A673 (cell line): ENCODE measurements around the gene DCANP1. TPM values are rescaled to one million over a fixed set of nuclear protein-coding genes. Genes with fewer than 3 reads are reported as not detected.

Source experiments
- BruUV-seq: library from RNA; stranded (reverse); fragments of 400-500 nt; replicated peaks from 2 replicates; lab custom pipeline; 2021; lab: Mats Ljungman, UMichigan
- CTCF ChIA-PET: fragments of 300-600 bp; sonication (Branson Sonifier 250); formaldehyde crosslinking; loops from one replicate; lab custom pipeline; 2022; ENCODE audit warnings: antibody characterized with exemption; lab: Charles Lee
- POLR2A ChIA-PET: fragments of 300-600 bp; sonication (Branson Sonifier 250); formaldehyde crosslinking; loops from one replicate; lab custom pipeline; 2022; ENCODE audit warnings: antibody characterized with exemption; ENCODE audit not compliant: low non-redundant PET; lab: Charles Lee
- DNase-seq: peaks from one replicate; pipeline ENCODE4 v3.0.0-alpha.2; 2015; ENCODE audit warnings: low spot score
- H3K27ac ChIP-seq: fragments of 200-600 bp; sonication (generic); 2 replicates; pipeline ENCODE4 v1.5.1; 2016; ENCODE audit warnings: mixed run types, low read depth, mild to moderate bottlenecking, mixed read lengths, antibody characterized with exemption, low read length; ENCODE audit not compliant: poor library complexity, severe bottlenecking
- H3K27me3 ChIP-seq: fragments of 200-600 bp; sonication (generic); replicated peaks from 2 replicates; pipeline ENCODE4 v1.6.1; 2017; ENCODE audit warnings: mixed run types, low read depth, mild to moderate bottlenecking, mixed read lengths, antibody characterized with exemption, low read length; ENCODE audit not compliant: insufficient read depth, poor library complexity
- H3K36me3 ChIP-seq: fragments of 200-600 bp; sonication (generic); 2 replicates; pipeline ENCODE4 v1.6.1; 2016; ENCODE audit warnings: mixed run types, mild to moderate bottlenecking, mixed read lengths, antibody characterized with exemption, low read length; ENCODE audit not compliant: insufficient read depth, poor library complexity, severe bottlenecking
- H3K4me1 ChIP-seq: fragments of 200-600 bp; sonication (generic); 2 replicates; pipeline ENCODE4 v1.6.1; 2017; ENCODE audit warnings: mixed run types, mild to moderate bottlenecking, mixed read lengths, antibody characterized with exemption, low read length; ENCODE audit not compliant: insufficient read depth, poor library complexity, severe bottlenecking
- H3K4me3 ChIP-seq: fragments of 200-600 bp; sonication (generic); 2 replicates; pipeline ENCODE4 v1.5.1; 2016; ENCODE audit warnings: low read depth, mixed run types, mild to moderate bottlenecking, mixed read lengths, low read length; ENCODE audit not compliant: poor library complexity, severe bottlenecking
- H3K9me3 ChIP-seq: fragments of 200-600 bp; sonication (generic); 2 replicates; pipeline ENCODE4 v1.6.1; 2016; ENCODE audit warnings: mixed run types, low read depth, mild to moderate bottlenecking, mixed read lengths, antibody characterized with exemption, low read length; ENCODE audit not compliant: poor library complexity, severe bottlenecking
- EZH2 ChIP-seq: fragments of 200-600 bp; sonication (generic); IDR thresholded peaks from 2 replicates; pipeline ENCODE4 v1.6.1; 2017; ENCODE audit warnings: borderline replicate concordance, low read depth, mild to moderate bottlenecking, mixed read lengths, antibody characterized with exemption, low read length; ENCODE audit not compliant: poor library complexity, severe bottlenecking
- intact Hi-C: fragments of 100-400 bp; cut with micrococcal nuclease; formaldehyde crosslinking; loops from one replicate; pipeline ENCODE4 v1.10.0; 2022; ENCODE audit not compliant: unreplicated experiment
- total RNA-seq: library from RNA; stranded (reverse); gene quantifications from 2 replicates; pipeline ENCODE4 v1.2.3, GENCODE V29; 2021
- TF ChIP-seq, protein P1 (sequence below): fragments of 300-800, 200-600 bp; sonication (generic); conservative IDR thresholded peaks from 2 replicates; pipeline ENCODE4 v1.5.1; 2017; ENCODE audit warnings: low read depth, mild to moderate bottlenecking, antibody characterized with exemption, low read length, moderate library complexity, mixed read lengths

DCANP1 gene
- total RNA-seq, 1 experiment from 2014 or later = not detected

DNA sequence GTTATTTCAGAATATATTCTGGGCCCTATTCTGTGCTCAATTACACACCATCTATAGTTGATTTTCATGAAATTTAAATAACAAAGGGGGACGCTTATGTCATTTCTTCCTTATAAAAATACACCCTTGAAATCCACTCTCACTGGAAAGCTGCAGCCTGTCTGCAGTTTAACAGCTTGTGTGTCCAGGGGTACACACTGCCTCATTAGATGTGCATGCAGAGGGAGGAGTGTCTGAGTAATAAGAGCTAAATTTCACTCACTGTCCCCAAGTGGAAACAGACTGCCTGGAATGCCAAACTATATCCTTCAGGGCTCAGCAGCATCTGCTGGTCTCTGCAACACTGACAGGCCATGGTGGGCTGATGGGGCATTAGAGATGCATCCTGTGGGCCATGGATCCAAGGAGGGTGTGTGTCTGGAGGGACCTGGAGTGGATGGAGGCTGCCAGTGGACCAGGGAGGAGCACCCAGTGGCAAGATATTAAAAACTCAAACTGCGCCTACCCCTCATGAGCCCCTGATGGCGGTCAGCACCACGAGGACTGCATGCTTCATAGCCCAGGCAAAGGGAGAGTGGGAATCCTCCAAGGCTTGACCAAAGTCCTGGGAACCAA, 20.8 kb upstream of the DCANP1 start:
- no peak for DNase-seq
- no TSS peak for BruUV-seq
- Histone ChIP-seq H3K4me1 (no peaks in the 10 kb centered on the region), H3K4me3 (no peak overlapping the region), H3K27ac (no peak overlapping the region), H3K36me3 (no peaks in the 10 kb centered on the region), H3K9me3 (no peaks in the 10 kb centered on the region), H3K27me3 (peaks cover 55% of the 10 kb centered on the region)
- POLR2A ChIA-PET = interaction anchor here (0.6 kb wide), 1 partner anchor 242 kb away, joined by 3 read pairs; no protein-coding TSS in a partner anchor
- intact Hi-C loops = no loop called here
- CTCF ChIA-PET = interaction anchor here (6.5 kb wide), 1 partner anchor 84 kb away, joined by 99 read pairs; no protein-coding TSS in a partner anchor
- no peak for TF ChIP-seq EZH2
- TF ChIP-seq, protein P1, sequence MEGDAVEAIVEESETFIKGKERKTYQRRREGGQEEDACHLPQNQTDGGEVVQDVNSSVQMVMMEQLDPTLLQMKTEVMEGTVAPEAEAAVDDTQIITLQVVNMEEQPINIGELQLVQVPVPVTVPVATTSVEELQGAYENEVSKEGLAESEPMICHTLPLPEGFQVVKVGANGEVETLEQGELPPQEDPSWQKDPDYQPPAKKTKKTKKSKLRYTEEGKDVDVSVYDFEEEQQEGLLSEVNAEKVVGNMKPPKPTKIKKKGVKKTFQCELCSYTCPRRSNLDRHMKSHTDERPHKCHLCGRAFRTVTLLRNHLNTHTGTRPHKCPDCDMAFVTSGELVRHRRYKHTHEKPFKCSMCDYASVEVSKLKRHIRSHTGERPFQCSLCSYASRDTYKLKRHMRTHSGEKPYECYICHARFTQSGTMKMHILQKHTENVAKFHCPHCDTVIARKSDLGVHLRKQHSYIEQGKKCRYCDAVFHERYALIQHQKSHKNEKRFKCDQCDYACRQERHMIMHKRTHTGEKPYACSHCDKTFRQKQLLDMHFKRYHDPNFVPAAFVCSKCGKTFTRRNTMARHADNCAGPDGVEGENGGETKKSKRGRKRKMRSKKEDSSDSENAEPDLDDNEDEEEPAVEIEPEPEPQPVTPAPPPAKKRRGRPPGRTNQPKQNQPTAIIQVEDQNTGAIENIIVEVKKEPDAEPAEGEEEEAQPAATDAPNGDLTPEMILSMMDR = no peak

DNA sequence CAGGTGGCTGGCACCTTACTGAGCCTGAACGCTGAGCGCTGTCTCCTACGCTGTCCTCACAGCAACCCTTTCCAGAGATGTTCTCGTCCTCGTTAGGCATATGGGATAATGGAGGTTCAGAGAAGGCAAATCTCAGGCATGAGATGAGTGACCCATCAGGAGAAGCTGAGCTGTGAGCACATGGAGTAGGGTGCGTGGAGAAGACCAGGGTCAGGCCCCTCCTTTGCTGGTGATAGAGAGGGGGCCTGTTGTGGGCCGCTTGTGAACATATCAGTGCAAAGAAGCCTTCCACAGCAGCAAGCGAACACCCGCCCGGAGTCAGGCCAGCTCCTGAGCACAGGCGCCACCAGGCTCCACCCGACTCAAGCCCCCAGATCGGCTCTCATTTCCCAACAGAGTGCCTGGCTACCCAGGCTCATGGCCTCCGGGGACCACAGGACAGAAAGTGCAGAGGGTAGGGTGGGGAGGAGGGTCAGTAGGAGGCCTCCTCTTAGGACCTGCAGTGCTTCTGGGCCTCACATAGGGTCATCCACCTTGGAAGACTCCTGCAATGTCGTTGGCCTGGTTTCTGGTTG, 20.0 kb upstream of the DCANP1 start:
- H3K4me3 ChIP-seq = no peak overlapping the region
- POLR2A ChIA-PET = no interaction called here
- H3K27me3 ChIP-seq = peaks cover 52% of the 10 kb centered on the region
- no peaks in the 10 kb centered on the region for H3K4me1 ChIP-seq
- no peaks in the 10 kb centered on the region for H3K9me3 ChIP-seq
- no peak for DNase-seq
- no TSS peak for BruUV-seq
- no peaks in the 10 kb centered on the region for H3K36me3 ChIP-seq
- CTCF ChIA-PET = interaction anchor here (1.0 to 6.5 kb wide), 5 partner anchors 84 to 98 kb away, joined by 3 to 99 read pairs (median 8); no protein-coding TSS in a partner anchor
- no peak overlapping the region for H3K27ac ChIP-seq
- intact Hi-C loops = no loop called here
- TF ChIP-seq, protein P1 = no peak
- TF ChIP-seq EZH2 = no peak

- H3K27ac ChIP-seq = no peak overlapping the region
- no TSS peak for BruUV-seq
- no peaks in the 10 kb centered on the region for H3K9me3 ChIP-seq
- no peak overlapping the region for H3K4me3 ChIP-seq
- POLR2A ChIA-PET = no interaction called here
- peak; percentile 83 for DNase-seq
- CTCF ChIA-PET = interaction anchor here (0.6 to 6.5 kb wide), 10 partner anchors 9 to 497 kb away, joined by 3 to 99 read pairs (median 4); no protein-coding TSS in a partner anchor
- intact Hi-C loops = loop anchor here (1.0 kb wide), 1 partner anchor 85 kb away; no protein-coding TSS in a partner anchor
- TF ChIP-seq, protein P1 = peak; percentile 89
- no peak for TF ChIP-seq EZH2
- H3K36me3 ChIP-seq = no peaks in the 10 kb centered on the region
- H3K4me1 ChIP-seq = no peaks in the 10 kb centered on the region
- peaks cover 45% of the 10 kb centered on the region for H3K27me3 ChIP-seq
Measured at GRCh38 chr5:135466178-135467050, 19.3 kb upstream of the DCANP1 start.
